GM12891 (cell line): Measurements from ENCODE around the gene VPS13A.

Experiments used
- DNase-seq: peaks from one replicate; pipeline ENCODE4 v3.0.0; 2011; ENCODE audit warnings: low spot score; ENCODE audit not compliant: insufficient read length
- FAIRE-seq: peaks from 2 replicates; lab custom pipeline; 2011; peaks lifted over from hg19 to GRCh38; lab: Jason Lieb, UNC
- PAX5 ChIP-seq: IDR thresholded peaks from 2 replicates; pipeline ENCODE4 v1.6.1; 2011; ENCODE audit warnings: low read length, moderate library complexity, mild to moderate bottlenecking; ENCODE audit not compliant: insufficient read depth, severe bottlenecking
- POLR2A ChIP-seq: IDR thresholded peaks from 2 replicates; pipeline ENCODE4 v1.6.1; 2011; ENCODE audit warnings: low read depth, low read length, control low read depth
- POLR2AphosphoS5 ChIP-seq: IDR thresholded peaks from 2 replicates; pipeline ENCODE4 v1.6.1; 2011; ENCODE audit warnings: low read depth, low read length, control low read depth
- POU2F2 ChIP-seq: IDR thresholded peaks from 2 replicates; pipeline ENCODE4 v1.6.1; 2011; ENCODE audit warnings: low read depth, mild to moderate bottlenecking, control low read depth, low read length, moderate library complexity
- SPI1 ChIP-seq: IDR thresholded peaks from 2 replicates; pipeline ENCODE4 v1.6.1; 2011; ENCODE audit warnings: low read depth, low read length, control low read depth
- TAF1 ChIP-seq: IDR thresholded peaks from 2 replicates; pipeline ENCODE4 v1.6.1; 2011; ENCODE audit warnings: low read depth, low read length, control low read depth

The VPS13A gene

DNA sequence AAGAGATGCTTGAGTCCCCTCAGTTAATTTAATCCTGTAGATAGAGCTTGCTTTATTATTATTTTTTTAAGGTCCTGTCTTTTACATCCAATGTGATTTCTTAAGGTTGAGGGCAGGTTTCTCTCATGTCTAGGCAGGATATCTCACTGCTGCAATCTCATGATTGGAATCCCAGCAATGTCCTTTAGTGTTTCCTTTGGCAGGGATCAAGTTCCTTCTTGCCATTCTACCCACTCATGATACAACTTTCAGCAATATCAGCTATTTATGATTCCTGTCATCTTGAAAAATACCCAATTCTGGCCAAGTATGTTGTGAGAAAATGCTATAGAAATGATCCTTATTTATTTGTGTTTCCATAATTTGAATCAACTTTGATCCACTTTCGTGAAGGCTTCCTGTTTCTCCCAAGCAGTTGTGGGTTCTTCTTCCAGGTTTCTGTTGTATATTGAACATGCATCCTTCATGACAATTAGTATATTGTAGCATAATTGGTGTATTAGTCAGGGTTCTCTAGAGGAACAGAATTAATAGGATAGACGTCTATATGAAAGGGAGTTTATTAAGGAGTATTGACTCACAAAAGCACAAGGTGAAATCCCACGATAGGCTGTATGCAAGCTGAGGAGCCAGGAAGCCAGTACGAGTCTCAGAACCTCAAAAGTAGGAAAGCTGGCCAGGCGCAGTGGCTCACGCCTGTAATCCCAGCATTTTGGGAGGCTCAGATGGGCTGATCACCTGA lies 18.4 kb upstream of the VPS13A start:
- FAIRE-seq: no peak
- TF ChIP-seq POU2F2 (no peak), POLR2AphosphoS5 (no peak), PAX5 (no peak), TAF1 (no peak), SPI1 (no peak), POLR2A (no peak)
- no peak for DNase-seq

DNA sequence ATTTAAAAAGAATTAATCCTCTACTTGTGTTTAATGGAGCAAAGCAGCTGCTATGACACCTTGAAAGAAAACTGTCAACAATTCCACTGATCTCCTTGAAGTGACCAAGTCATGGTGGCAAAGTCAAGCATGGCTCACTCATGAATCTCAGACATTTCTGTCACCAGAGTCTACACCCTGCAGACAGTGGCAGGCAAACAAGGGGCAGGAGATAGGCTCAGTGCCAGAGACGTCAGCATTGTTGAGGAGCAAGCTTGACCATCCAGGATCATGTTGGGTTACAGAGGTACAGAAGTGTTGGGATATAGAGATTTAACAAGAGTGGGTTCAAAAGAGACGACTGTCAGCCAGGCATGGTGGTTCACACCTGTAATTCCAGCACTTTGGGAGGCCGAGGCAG lies 16.1 kb upstream of the VPS13A start:
- no peak for TF ChIP-seq PAX5
- no peak for TF ChIP-seq POLR2A
- no peak for FAIRE-seq
- DNase-seq: no peak

DNA sequence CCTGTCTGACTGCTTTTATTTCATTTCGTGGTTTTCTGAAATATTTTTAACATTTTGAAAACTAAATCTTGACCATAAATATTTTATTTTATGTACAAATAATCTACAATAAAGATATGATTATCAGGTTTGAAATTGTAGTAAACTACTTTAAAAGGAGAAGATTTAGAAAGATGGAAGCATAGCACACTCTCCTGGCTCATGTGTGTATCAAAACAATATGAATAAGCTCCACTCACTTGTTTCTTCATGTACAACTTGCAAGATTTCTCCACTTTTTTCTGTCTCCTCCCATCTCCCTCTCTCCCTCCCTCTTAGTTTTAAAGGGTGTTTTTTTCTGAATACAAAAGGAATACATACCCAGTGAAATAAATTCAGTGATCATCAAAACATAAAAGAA lies 15.4 kb upstream of the VPS13A start:
- no peak for DNase-seq
- FAIRE-seq: no peak
- no peak for TF ChIP-seq SPI1
- TF ChIP-seq PAX5: no peak
- no peak for TF ChIP-seq POLR2AphosphoS5
- TF ChIP-seq TAF1: no peak
- TF ChIP-seq POLR2A: no peak
- TF ChIP-seq POU2F2: no peak

DNA sequence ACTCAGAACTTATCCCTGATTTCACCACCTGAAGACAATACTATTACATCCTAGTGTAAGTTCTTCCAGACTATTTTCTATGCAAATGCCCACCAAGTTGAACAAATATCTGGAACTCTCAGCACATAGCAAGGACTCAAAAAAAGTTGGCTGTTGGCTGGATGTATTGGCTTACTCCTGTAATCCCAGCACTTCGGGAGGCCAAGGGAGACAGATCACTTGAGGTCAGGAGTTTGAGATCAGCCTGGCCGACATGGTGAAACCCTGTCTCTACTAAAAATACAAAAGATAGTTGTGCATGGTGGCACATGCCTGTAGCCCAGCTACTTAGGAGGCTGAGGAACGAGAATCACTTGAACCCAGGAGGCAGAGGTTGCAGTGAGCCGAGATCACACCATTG lies 15.0 kb upstream of the VPS13A start:
- DNase-seq (no peak), FAIRE-seq (no peak)
- TF ChIP-seq POU2F2 (no peak), POLR2AphosphoS5 (no peak), SPI1 (no peak), TAF1 (no peak), POLR2A (no peak), PAX5 (no peak)

GRCh38 chr9:77163884-77164283 lies 13.4 kb upstream of the VPS13A start:
- FAIRE-seq (no peak), DNase-seq (no peak)

DNA sequence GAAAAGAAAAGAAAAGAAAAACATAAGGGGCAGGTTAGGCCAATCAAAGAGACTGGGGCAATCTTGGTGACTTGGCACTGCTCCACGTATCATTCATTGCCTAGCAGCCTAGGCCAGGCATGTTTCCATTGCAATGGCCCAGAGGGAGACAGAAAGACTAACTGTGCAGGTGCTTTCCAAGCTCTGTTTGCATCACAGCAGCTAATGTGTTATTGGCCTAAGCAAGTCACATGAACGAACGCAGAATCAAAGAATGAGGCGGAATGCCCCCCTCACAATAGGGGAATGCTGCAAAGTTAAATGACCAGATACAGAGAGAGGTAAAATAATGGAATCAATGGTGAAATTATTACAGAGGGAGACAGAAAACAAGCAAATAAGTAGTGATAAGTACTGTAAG lies 11.1 kb upstream of the VPS13A start:
- TF ChIP-seq PAX5 (no peak), SPI1 (no peak), TAF1 (no peak), POLR2A (no peak), POU2F2 (no peak), POLR2AphosphoS5 (no peak)
- FAIRE-seq (no peak), DNase-seq (no peak)

More at GRCh38 chr9:77163884-77164283, 13.4 kb upstream of the VPS13A start:
- TF ChIP-seq POLR2AphosphoS5 (no peak), PAX5 (no peak), POU2F2 (no peak), TAF1 (no peak), POLR2A (no peak), SPI1 (no peak)

DNA sequence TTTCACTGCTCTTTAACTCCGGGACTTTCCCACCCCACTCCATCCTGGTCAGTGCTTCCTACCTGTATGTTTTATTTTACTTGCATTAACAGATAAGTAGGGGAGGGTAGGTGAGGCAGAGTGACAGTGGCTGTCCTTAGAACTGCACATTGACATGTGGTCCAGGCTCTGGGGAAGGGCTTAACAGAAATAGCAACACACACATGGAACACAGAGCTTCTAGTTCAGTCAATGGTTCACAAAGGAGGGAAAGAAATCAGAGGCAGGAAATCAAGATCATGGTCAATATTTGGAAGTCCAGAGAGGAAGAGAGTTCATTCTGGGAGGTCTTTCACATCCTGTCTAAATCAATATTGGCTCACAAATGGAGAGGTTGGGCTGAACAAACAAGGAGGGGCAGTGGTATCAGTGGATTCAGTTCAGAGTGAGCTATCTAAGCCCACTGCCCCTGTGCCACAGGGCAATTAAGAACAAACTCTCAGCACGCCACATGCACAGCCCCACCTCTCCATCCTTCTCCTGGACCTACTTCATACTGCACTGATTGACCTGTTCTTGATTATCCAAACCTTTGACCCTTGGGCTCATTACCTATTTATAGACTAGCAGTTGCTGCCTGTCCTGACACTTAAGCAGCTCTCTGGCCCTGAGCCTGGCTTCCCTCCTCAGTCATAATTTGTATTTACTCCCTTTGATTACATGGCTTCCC lies 6.2 kb upstream of the VPS13A start:
- no peak for DNase-seq
- TF ChIP-seq TAF1: no peak
- TF ChIP-seq SPI1: no peak
- TF ChIP-seq POLR2AphosphoS5: no peak
- TF ChIP-seq POU2F2: no peak
- no peak for TF ChIP-seq PAX5
- no peak for TF ChIP-seq POLR2A
- FAIRE-seq: no peak

DNA sequence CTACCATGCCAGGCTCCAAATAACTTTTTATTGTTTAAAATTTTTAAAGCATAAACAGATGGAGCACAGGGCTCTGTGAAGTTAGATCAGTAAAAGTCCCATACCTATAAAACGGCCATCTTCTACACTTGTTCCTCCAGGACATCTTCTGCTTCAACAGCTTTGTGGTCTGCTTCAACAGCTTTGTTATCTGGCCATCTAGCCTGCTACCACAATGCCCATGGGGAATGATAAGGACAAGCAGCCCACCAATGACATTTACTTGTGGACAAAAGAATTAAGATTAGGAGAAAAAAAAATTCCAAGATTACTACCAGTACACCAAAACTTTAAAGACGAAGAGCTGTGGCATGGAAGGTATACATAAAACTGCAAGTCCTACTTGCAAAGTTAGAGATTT lies 2.2 kb upstream of the VPS13A start:
- DNase-seq (no peak), FAIRE-seq (no peak)
- no peak for TF ChIP-seq POLR2AphosphoS5

- no peak for TF ChIP-seq POLR2A
- TF ChIP-seq POU2F2: no peak
- TF ChIP-seq SPI1: no peak
- TF ChIP-seq POLR2AphosphoS5: no peak
- TF ChIP-seq PAX5: no peak
- TF ChIP-seq TAF1: no peak
- DNase-seq: no peak
- no peak for FAIRE-seq
Measured at GRCh38 chr9:77176106-77176505, 1.2 kb upstream of the VPS13A start.

DNA sequence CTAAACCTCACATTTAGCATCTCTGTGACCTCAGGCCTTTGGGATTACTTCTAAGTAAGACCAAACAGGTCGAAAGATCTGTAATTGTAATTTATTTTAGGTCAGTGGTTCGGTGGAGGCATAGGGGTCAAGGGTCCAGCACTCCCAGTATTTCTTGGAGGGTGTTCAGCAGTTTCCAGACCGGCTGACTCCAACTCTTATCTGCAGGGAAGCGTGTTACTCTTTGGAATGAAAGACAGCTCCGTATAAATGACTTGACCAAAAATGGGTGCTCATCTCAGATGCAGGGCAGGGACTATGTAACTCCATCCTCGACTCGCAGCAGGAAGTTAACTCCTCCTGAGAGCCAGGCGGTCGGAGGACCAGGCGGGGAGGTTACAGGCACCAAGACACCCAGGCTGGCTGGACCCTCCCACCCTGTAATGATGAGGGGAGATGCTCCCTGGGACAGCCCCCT lies 620 bp upstream of the VPS13A start:
- FAIRE-seq (no peak), DNase-seq (no peak)
- TF ChIP-seq POLR2AphosphoS5: no peak
- no peak for TF ChIP-seq PAX5
- no peak for TF ChIP-seq TAF1
- TF ChIP-seq SPI1: no peak
- TF ChIP-seq POU2F2: no peak
- no peak for TF ChIP-seq POLR2A
